Anterior cingulate cortex (tissue), 58 donors: ENCODE data around the gene AP1AR.
"Not testable (repeated sequence)": the region's sequence is repeated elsewhere in the genome, so short reads cannot be mapped to it uniquely, and the experiment has no call there.

Experiments used
- DNase-seq, 58 donors: peaks; one replicate each; lab custom pipeline; 2025; lab: John Stamatoyannopoulos, UW

The AP1AR gene

DNA sequence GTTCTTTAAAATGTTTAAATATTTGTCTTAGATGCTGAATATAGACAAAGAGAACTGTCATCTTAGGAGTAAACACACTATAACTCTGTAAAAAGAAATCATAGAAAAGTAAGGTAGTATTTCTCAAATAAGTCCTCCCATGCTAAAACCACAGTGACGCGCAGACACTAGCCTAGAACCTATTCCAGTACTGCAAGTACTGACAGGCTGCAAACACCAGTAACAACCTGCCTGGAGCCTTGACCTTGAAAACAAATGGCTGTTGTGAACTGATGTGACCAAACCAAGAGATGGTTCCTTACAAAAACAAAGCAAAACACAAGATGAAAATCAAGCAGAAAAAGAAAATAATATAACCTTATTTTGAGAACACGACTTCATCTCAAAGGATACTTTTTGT lies 45.6 kb downstream of the AP1AR start:
- DNase-seq = no peak

DNA sequence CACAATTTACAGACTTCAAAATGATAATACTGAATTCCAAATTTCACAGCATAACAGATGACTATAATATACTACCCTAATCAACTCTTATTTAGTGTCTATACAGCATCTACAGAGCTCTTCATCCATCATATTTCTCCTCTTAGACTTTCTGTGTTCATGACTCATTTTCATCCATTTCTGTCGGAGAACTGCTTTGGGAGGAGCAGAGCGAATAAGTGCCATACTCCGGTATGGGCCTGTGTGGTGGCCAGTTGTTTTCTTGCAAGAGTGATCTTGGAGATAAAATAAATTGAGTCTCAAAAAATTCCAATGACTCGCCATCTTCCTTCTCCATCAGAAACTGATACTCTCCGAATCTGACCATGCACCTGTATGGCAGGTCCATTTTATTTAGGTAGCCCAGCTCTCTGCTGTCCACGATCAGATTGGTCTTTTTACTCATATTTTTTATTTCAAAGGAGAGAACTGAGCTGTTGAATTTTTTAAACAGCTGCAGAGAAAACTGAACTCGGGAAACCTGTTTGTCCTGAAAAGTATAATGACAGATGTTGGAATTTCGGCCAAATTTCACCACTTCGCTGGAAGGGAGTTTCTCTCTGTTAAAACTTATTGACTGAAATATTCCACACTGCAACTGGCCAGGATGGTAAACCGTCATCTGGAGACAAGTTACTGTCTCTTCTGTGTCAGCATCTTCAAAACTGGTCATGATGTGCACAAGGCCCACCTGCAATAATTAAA lies 46.3 kb downstream of the AP1AR start:
- DNase-seq = no peak

GRCh38 chr4:112279025-112279881 lies 47.7 kb downstream of the AP1AR start:
- no peak for DNase-seq

- DNase-seq = no peak
These were observed 48.3 kb downstream of the AP1AR start for GRCh38 chr4:112279882-112280315.

DNA sequence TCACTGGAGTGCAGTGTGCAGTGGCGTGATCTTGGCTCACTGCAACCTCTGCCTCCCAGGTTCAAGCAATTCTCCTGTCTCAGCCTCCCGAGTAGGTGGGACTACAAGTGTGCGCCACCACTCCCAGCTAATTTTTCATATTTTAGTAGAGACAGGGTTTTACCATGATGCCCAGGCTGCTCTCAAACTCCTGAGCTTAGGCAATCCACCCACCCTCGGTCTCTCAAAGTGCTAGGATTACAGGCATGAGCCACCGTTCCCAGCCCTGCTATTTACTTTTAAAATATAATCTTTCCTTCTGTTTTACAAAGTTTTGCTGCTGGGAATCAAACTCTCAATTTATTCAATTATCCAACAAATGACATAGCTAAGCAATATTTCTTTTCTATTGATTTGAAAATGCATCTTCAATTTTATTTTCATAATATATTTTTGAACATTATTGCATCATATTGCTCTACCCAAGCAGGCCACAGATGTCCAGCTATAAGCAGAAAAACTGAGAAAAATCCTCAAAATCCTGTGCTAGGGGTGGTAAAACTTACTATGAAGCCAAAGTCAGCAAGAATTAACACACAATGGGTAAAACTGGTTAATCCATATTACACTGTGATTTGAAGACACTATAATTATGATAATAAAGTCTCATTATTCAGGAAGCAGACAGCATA lies 48.9 kb downstream of the AP1AR start:
- DNase-seq = no peak

- DNase-seq = not testable (repeated sequence)
These were observed 50.4 kb downstream of the AP1AR start for GRCh38 chr4:112281895-112282398.

DNA sequence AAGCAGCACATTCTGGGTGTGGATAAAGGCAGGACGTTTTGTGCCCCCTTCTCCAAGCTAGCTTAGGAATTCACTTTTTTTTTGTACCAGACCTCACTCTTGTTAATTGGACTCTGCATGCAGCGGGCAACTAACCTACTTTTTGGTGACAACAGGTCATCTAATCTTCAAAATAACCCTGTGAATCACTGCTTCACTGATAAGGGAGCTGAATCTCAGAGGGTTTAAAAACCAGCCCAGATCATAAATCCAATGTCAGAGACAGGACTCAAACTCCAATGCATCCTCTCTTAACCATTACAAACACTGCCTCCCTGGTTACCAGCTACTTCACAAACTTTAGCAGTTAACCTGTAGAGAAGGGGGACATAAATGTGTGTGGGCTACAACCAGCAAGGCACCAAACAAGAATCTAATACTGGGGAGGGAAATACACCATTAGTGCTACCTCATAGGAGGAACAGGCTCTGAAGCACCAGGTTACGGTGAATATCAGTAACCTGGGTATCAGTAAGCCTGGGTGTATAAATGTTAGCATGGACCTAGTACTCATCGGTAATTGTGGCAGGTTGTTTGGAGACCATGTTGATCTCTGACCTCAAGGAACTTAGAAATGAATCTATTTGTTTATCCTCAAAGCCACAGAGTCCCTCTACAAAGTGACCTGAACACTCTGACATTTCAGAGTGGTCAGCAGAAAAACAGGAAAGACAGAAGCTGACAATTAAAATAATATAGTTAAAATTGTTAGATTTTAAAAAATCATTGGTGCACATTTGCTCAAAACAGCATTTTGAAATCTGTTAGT lies 51.5 kb downstream of the AP1AR start:
- no peak for DNase-seq

- no peak for DNase-seq
These were observed 52.6 kb downstream of the AP1AR start for GRCh38 chr4:112284166-112284565.

DNA sequence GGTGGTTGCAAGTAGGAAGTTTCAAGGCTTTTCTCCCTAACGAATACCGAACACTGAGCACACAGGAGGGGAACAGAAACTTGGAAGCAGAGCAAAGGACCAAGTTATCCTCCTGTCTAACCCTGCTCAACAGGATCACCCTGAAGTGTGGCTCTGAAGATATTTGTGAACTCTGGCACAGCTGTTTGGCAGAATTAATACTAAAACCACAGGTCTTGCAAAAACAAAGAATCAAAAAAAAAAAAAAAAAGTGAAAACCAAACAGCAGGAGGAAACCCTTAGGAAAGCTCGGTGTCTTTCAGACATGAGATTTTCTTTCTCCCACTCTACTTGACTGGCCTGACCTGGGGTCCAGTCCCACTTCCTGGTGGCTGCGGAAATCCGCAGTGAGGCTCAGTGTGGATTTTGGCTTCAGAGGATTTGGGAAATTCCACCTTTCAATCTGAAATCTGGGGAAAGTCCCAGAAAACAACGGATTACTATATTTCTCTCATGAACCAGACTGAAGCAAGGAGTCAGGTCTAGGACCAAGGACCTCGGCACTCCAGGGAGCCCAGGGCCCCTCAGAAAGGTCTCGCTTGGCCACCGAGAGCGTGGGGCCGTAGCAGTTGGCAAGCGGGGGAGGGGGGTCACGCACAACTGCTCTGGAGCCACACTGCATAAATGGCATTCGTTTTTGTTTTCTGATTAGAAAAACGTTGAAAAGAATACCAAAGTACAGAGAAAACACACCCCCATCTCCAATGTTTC lies 53.2 kb downstream of the AP1AR start:
- peak in 2 of 58 donors; percentile 12 to 15 for DNase-seq

GRCh38 chr4:112287258-112287989 lies 55.8 kb downstream of the AP1AR start:
- no peak for DNase-seq

- DNase-seq = no peak
These were observed 56.9 kb downstream of the AP1AR start for GRCh38 chr4:112288455-112288854.

DNA sequence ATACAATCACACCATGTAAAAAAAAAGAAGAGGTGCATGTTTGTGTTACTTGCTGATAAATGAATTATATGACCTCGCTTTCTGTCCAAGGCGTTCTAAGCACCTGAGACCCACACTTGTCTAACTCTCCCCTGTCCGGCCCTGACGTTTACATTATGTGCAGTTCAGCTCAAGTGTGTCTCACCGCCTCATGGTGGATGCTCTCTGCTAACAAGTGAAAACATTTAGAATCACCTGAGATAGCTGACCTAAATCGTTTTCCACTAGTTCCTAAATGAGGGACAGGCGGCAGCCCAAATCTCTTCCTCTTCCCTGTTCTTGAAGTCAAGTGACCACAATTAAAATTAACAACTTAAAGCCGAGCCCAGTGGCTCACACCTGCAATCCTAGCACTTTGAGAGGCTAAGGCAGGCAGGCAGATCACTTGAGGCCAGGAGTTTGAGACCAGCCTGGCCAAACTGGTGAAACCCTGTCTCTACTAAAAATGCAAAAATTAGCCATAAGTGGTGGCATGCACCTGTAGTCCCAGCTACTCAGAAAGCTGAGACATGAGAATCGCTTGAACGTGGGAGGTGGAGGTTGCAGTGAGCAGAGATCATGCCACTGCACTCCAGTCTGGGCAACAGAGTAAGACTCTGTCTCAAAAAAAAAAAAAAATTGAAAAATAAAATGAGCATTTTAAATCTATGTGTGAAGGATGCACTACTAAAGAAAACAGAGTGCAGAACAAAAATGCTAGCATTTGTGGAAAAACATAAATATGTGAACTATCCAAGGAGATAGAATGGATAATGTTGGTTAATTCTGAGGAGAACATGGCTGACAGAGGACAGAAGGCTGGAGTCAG lies 58.0 kb downstream of the AP1AR start:
- DNase-seq = no peak

DNA sequence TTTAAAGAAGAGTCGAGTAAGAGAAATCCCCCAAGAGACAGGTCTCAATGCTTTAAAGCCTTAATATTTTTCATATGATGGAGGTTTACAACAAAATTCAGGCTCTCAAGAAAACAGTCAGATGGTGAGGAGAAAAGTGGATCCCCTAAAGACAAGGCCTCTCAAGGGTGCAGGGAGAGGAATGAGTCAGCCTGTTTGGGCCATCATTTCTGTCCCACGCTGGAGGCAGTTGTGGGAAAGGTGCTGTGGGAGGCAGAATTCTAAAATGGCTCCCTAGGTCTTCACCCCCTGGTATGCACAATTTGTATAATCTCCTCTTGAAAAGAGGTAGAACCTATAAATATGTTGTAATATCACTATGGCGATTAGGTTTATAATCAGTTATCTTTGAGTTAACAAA lies 58.8 kb downstream of the AP1AR start:
- no peak for DNase-seq

GRCh38 chr4:112296949-112297880 lies 65.6 kb downstream of the AP1AR start, which contains the start of gene ALPK1:
Gene ALPK1, plus strand, starts transcription at chr4:112297369.
- peak in 1 of 58 donors; percentile 29 for DNase-seq

DNA sequence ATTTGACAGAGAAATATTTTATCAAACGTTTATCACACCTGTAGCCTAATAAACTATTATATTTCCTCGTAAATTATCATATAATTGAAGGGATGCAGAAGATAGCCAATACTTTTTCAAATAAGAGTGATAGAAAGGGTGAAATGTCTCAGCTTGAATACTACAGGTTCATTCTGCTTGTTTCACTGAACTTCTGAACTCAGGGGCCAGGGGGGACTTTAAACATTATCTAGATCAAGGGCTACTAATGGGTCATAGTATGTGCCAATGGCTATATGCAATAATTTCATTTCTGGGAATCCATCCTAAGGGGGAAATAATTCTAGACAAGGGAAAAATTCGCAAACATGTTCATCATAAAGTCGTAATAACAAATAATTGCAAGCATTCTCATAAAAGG lies 68.1 kb downstream of the AP1AR start:
- DNase-seq = no peak
